HL-60/S4 (cell line): Measurements from ENCODE around the gene HLCS.
"Not testable (repeated sequence)": the region's sequence is repeated elsewhere in the genome, so short reads cannot be mapped to it uniquely, and the experiment has no call there.

Experiments
- in situ Hi-C: fragments of 300-500 bp; cut with MboI; formaldehyde crosslinking; loops from 2 replicates; pipeline ENCODE4 v1.14.3; 2022; ENCODE audit warnings: low sequenced_read_pairs

The HLCS gene

GRCh38 chr21:36966066-36966820 lies at the start of gene HLCS:
TSS of gene HLCS (minus strand) at chr21:36966669. CDS start at chr21:36966638, 31 bp downstream.
- in situ Hi-C loops: no loop called here

- in situ Hi-C loops: no loop called here
Measured at GRCh38 chr21:37009740-37010341, 43.4 kb upstream of the HLCS start.

- in situ Hi-C loops: no loop called here
Measured at GRCh38 chr21:37008724-37009123, 42.3 kb upstream of the HLCS start.

- in situ Hi-C loops: no loop called here
Measured at GRCh38 chr21:37006486-37007291, 40.2 kb upstream of the HLCS start, which contains the start of gene RIPPLY3. TSS of gene RIPPLY3 (plus strand) at chr21:37006702. CDS start at chr21:37006773, 71 bp downstream.

GRCh38 chr21:37005548-37006485 lies 39.3 kb upstream of the HLCS start:
- in situ Hi-C loops: no loop called here

- in situ Hi-C loops: not testable (repeated sequence)
Measured at GRCh38 chr21:37003917-37004316, 37.4 kb upstream of the HLCS start.

- in situ Hi-C loops: not testable (repeated sequence)
Measured at GRCh38 chr21:37002851-37003250, 36.4 kb upstream of the HLCS start.

- in situ Hi-C loops: no loop called here
Measured at GRCh38 chr21:37001441-37001840, 35.0 kb upstream of the HLCS start.

- in situ Hi-C loops: no loop called here
Measured at GRCh38 chr21:37000381-37000780, 33.9 kb upstream of the HLCS start.

- in situ Hi-C loops: no loop called here
Measured at GRCh38 chr21:36999131-36999898, 32.8 kb upstream of the HLCS start.

GRCh38 chr21:36995285-36995684 lies 28.8 kb upstream of the HLCS start:
- in situ Hi-C loops: not testable (repeated sequence)

- in situ Hi-C loops: no loop called here
Measured at GRCh38 chr21:36994501-36995158, 28.2 kb upstream of the HLCS start.

- in situ Hi-C loops: no loop called here
Measured at GRCh38 chr21:36992671-36993070, 26.2 kb upstream of the HLCS start.

- in situ Hi-C loops: no loop called here
Measured at GRCh38 chr21:36990508-36991205, 24.2 kb upstream of the HLCS start.

- in situ Hi-C loops: no loop called here
Measured at GRCh38 chr21:36989699-36990507, 23.4 kb upstream of the HLCS start.

- in situ Hi-C loops: not testable (repeated sequence)
Measured at GRCh38 chr21:36989199-36989698, 22.8 kb upstream of the HLCS start.

GRCh38 chr21:36988536-36988935 lies 22.1 kb upstream of the HLCS start:
- in situ Hi-C loops: no loop called here

GRCh38 chr21:36987845-36988244 lies 21.4 kb upstream of the HLCS start:
- in situ Hi-C loops: no loop called here
